Naive B cell (primary cell): ENCODE measurements around the gene OR4D1. TPM values are rescaled to one million over a fixed set of nuclear protein-coding genes. Genes with fewer than 3 reads are reported as not detected.

Source experiments
- ATAC-seq, 2 donors: fragments of 150-1000 bp; cut with Tn5 transposase; 2 replicates each; pipeline ENCODE4 v1.10.0; 2021; ENCODE audit warnings: low read depth in 2 of 2, mild to moderate bottlenecking in 2 of 2, moderate library complexity in 2 of 2
- DNase-seq: peaks from one replicate; pipeline ENCODE4 v3.0.0; 2022
- H3K27ac Mint-ChIP-seq, 6 donors: one replicate each; pipeline ENCODE4 v1.8.0; 2020 to 2022; ENCODE audit warnings: mild to moderate bottlenecking in 6 of 6, mixed read lengths in 6 of 6, moderate library complexity in 5 of 6, inconsistent platforms in 2 of 6
- H3K27me3 Mint-ChIP-seq, 3 donors: one replicate each; pipeline ENCODE4 v1.8.0; 2021 to 2022; ENCODE audit warnings: mixed read lengths in 3 of 3, mild to moderate bottlenecking in 1 of 3
- H3K36me3 Mint-ChIP-seq, 2 donors: one replicate each; pipeline ENCODE4 v1.8.0; 2020 to 2022; ENCODE audit warnings: mixed read lengths in 2 of 2, inconsistent platforms in 1 of 2, mild to moderate bottlenecking in 1 of 2
- H3K4me1 Mint-ChIP-seq, 3 donors: one replicate each; pipeline ENCODE4 v1.8.0; 2020 to 2022; ENCODE audit warnings: mixed read lengths in 3 of 3, inconsistent platforms in 1 of 3, mild to moderate bottlenecking in 1 of 3, moderate library complexity in 1 of 3
- H3K4me3 Mint-ChIP-seq, 8 donors: one replicate each; pipeline ENCODE4 v1.8.0; 2020 to 2022; ENCODE audit warnings: mild to moderate bottlenecking in 8 of 8, mixed read lengths in 8 of 8, moderate library complexity in 8 of 8, inconsistent platforms in 2 of 8
- H3K9me3 Mint-ChIP-seq, 7 donors: one replicate each; pipeline ENCODE4 v1.8.0; 2020 to 2022; ENCODE audit warnings: mixed read lengths in 7 of 7, mild to moderate bottlenecking in 5 of 7, inconsistent platforms in 2 of 7, moderate library complexity in 1 of 7
- polyA plus RNA-seq, 6 donors: library from polyadenylated mRNA; unstranded; fragments of 300-500 nt; fragmentation: Illumina TruSeq; gene quantifications; one replicate each; pipeline ENCODE4 v1.2.3, GENCODE V29; 2021; ENCODE audit warnings: low read depth in 6 of 6

OR4D1 gene
- polyA plus RNA-seq, 6 donors from 2014 or later, result 0.07 TPM; not detected in 5

GRCh38 chr17:58165981-58166380 is 17.8 kb downstream of the OR4D1 start:
- Mint-ChIP-seq H3K4me1 (no peaks in the 10 kb centered on the region), H3K27ac (no peak overlapping the region), H3K4me3 (no peak overlapping the region), H3K9me3 (peaks cover 0 to 5% (median 4%) of the 10 kb centered on the region in 7 donors), H3K36me3 (peaks cover 0 to 8% of the 10 kb centered on the region in 2 donors), H3K27me3 (peaks cover 55 to 70% (median 56%) of the 10 kb centered on the region in 3 donors)
- DNase-seq (no peak), ATAC-seq (no peak)

- Mint-ChIP-seq H3K4me3 (no peak within 1 kb of the TSS), H3K27me3 (peaks cover 53 to 73% (median 59%) of the 10 kb centered on the region in 3 donors), H3K27ac (no peak within 1 kb of the TSS), H3K36me3 (peaks cover 0 to 8% of the 10 kb centered on the region in 2 donors), H3K4me1 (no peaks in the 10 kb centered on the region), H3K9me3 (peaks cover 0 to 5% (median 4%) of the 10 kb centered on the region in 7 donors)
- no peak for ATAC-seq
- no peak for DNase-seq
These were observed 18.5 kb downstream of the OR4D1 start, which contains the start of gene OR4D2 for GRCh38 chr17:58166682-58167081. OR4D2 (plus strand) TSS chr17:58166982; CDS start chr17:58169656, 2,674 bp downstream.

GRCh38 chr17:58170622-58171021 is 22.4 kb downstream of the OR4D1 start:
- Mint-ChIP-seq H3K4me1 (no peaks in the 10 kb centered on the region), H3K36me3 (peaks cover 0 to 8% of the 10 kb centered on the region in 2 donors), H3K27ac (no peak overlapping the region), H3K4me3 (no peak overlapping the region), H3K27me3 (peaks cover 51 to 83% (median 75%) of the 10 kb centered on the region in 3 donors), H3K9me3 (peaks cover 1 to 5% (median 4%) of the 10 kb centered on the region in 7 donors)
- DNase-seq (no peak), ATAC-seq (no peak)

GRCh38 chr17:58172369-58173071 is 24.3 kb downstream of the OR4D1 start:
- H3K9me3 Mint-ChIP-seq, result peaks cover 1 to 5% (median 3%) of the 10 kb centered on the region in 7 donors
- no peak overlapping the region for H3K4me3 Mint-ChIP-seq
- H3K4me1 Mint-ChIP-seq, result no peaks in the 10 kb centered on the region
- ATAC-seq (peak in 1 of 2 donors; percentile 36), DNase-seq (no peak)
- peaks cover 0 to 8% of the 10 kb centered on the region in 2 donors for H3K36me3 Mint-ChIP-seq
- H3K27ac Mint-ChIP-seq, result no peak overlapping the region
- peaks cover 48 to 79% (median 69%) of the 10 kb centered on the region in 3 donors for H3K27me3 Mint-ChIP-seq

GRCh38 chr17:58174871-58175270 is 26.7 kb downstream of the OR4D1 start:
- DNase-seq (no peak), ATAC-seq (no peak)
- Mint-ChIP-seq H3K4me3 (no peak overlapping the region), H3K9me3 (peaks cover 0 to 1% (median 0%) of the 10 kb centered on the region in 7 donors), H3K27me3 (peaks cover 33 to 59% (median 55%) of the 10 kb centered on the region in 3 donors), H3K4me1 (no peaks in the 10 kb centered on the region), H3K27ac (no peak overlapping the region), H3K36me3 (no peaks in the 10 kb centered on the region)

- Mint-ChIP-seq H3K27me3 (peaks cover 38 to 56% (median 45%) of the 10 kb centered on the region in 3 donors), H3K9me3 (peaks cover 0 to 1% (median 0%) of the 10 kb centered on the region in 7 donors), H3K4me3 (no peak overlapping the region), H3K36me3 (no peaks in the 10 kb centered on the region), H3K4me1 (peaks cover 0 to 3% (median 0%) of the 10 kb centered on the region in 3 donors), H3K27ac (no peak overlapping the region)
- DNase-seq, result no peak
- ATAC-seq, result no peak
These were observed 28.0 kb downstream of the OR4D1 start for GRCh38 chr17:58176200-58176599.

GRCh38 chr17:58181796-58182195 is 33.6 kb downstream of the OR4D1 start:
- Mint-ChIP-seq H3K27me3 (peaks cover 9 to 18% (median 15%) of the 10 kb centered on the region in 3 donors), H3K36me3 (no peaks in the 10 kb centered on the region), H3K4me3 (no peak overlapping the region), H3K27ac (no peak overlapping the region), H3K4me1 (peaks cover 9 to 15% (median 15%) of the 10 kb centered on the region in 3 donors), H3K9me3 (no peaks in the 10 kb centered on the region)
- DNase-seq (no peak), ATAC-seq (no peak)

GRCh38 chr17:58183514-58183913 is 35.3 kb downstream of the OR4D1 start:
- no peak overlapping the region for H3K4me3 Mint-ChIP-seq

GRCh38 chr17:58184308-58184985 is 36.3 kb downstream of the OR4D1 start:
- no peak overlapping the region for H3K4me3 Mint-ChIP-seq
- H3K27me3 Mint-ChIP-seq, result peaks cover 2 to 18% (median 6%) of the 10 kb centered on the region in 3 donors
- peaks cover 9 to 15% (median 15%) of the 10 kb centered on the region in 3 donors for H3K4me1 Mint-ChIP-seq
- no peaks in the 10 kb centered on the region for H3K36me3 Mint-ChIP-seq
- no peaks in the 10 kb centered on the region for H3K9me3 Mint-ChIP-seq
- DNase-seq (no peak), ATAC-seq (no peak)
- peak overlapping the region in 2 of 6 donors; percentile 6 to 59 for H3K27ac Mint-ChIP-seq

More at GRCh38 chr17:58183514-58183913, 35.3 kb downstream of the OR4D1 start:
- ATAC-seq, result no peak
- Mint-ChIP-seq H3K4me1 (peaks cover 9 to 15% (median 15%) of the 10 kb centered on the region in 3 donors), H3K36me3 (no peaks in the 10 kb centered on the region), H3K27ac (no peak overlapping the region), H3K27me3 (peaks cover 0 to 17% (median 6%) of the 10 kb centered on the region in 3 donors), H3K9me3 (no peaks in the 10 kb centered on the region)
- no peak for DNase-seq

GRCh38 chr17:58184986-58185761 is 37.0 kb downstream of the OR4D1 start:
- Mint-ChIP-seq H3K36me3 (no peaks in the 10 kb centered on the region), H3K27ac (no peak overlapping the region), H3K4me1 (peaks cover 9 to 15% (median 15%) of the 10 kb centered on the region in 3 donors), H3K9me3 (no peaks in the 10 kb centered on the region), H3K27me3 (peaks cover 8 to 22% (median 14%) of the 10 kb centered on the region in 3 donors), H3K4me3 (peak overlapping the region in 2 of 8 donors; percentile 44 to 49)
- DNase-seq, result no peak
- ATAC-seq, result no peak

- Mint-ChIP-seq H3K9me3 (no peaks in the 10 kb centered on the region), H3K4me1 (peaks cover 9 to 15% (median 9%) of the 10 kb centered on the region in 3 donors), H3K27me3 (peaks cover 17 to 23% (median 21%) of the 10 kb centered on the region in 3 donors), H3K27ac (peak overlapping the region in 1 of 6 donors; percentile 25), H3K36me3 (no peaks in the 10 kb centered on the region), H3K4me3 (peak overlapping the region in 3 of 8 donors; percentile 14 to 57 (median 37))
- DNase-seq (no peak), ATAC-seq (no peak)
These were observed 38.4 kb downstream of the OR4D1 start for GRCh38 chr17:58186591-58186990.

GRCh38 chr17:58187063-58187462 is 38.9 kb downstream of the OR4D1 start:
- no peak for ATAC-seq
- no peak for DNase-seq
- H3K27me3 Mint-ChIP-seq, result peaks cover 14 to 27% (median 21%) of the 10 kb centered on the region in 3 donors
- H3K36me3 Mint-ChIP-seq, result no peaks in the 10 kb centered on the region
- no peak overlapping the region for H3K4me3 Mint-ChIP-seq
- H3K4me1 Mint-ChIP-seq, result peaks cover 9 to 15% (median 9%) of the 10 kb centered on the region in 3 donors
- H3K9me3 Mint-ChIP-seq, result no peaks in the 10 kb centered on the region
- peak overlapping the region in 1 of 6 donors; percentile 26 for H3K27ac Mint-ChIP-seq

GRCh38 chr17:58187675-58188074 is 39.5 kb downstream of the OR4D1 start:
- no peak for DNase-seq
- Mint-ChIP-seq H3K27me3 (peaks cover 11 to 33% (median 21%) of the 10 kb centered on the region in 3 donors), H3K4me3 (no peak overlapping the region), H3K4me1 (peaks cover 9 to 15% (median 9%) of the 10 kb centered on the region in 3 donors), H3K9me3 (no peaks in the 10 kb centered on the region), H3K27ac (no peak overlapping the region), H3K36me3 (no peaks in the 10 kb centered on the region)
- no peak for ATAC-seq
